ENCODE data around the gene WASL. TPM values are rescaled to one million over a fixed set of nuclear protein-coding genes. Genes with fewer than 3 reads are reported as not detected.

Gene WASL
- total RNA-seq, 2 donors from 2014 or later, result 35.1 to 36.7 TPM

DNA sequence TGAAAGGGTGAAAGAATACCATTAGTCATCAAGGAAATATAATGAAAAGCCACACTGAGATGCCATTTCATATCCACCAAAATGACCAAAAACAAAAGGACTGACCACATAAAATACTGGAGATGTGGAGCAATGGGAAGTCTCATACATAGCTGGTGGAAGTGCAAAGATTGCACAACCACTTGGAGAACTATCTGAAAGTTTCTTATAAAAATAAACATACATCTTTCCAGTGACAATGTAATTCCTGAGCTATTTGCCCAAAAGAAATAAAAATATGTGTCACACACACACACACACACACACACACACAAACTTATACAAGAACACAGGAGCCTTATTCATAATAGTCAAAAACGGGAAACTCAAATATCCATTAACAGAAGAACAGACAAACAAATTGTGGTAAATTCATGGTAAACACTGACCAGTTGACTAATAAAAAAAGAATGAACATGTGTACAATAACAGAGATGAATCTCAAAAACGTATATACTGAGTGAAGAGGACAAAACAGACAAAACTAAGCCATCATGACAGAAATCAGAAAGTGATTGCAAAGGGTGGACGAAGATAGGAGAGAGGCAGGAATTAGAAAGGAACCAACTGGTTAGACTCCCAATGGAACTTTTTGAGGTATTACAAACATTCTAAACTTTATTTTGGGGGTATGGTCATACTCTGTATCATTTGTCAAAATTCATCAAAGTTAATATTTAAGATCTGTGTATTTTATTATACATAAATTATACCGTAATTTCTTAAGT, 21.5 kb downstream of the WASL start:
- peaks cover 19% of the 10 kb centered on the region for H3K4me1 Mint-ChIP-seq
- no peak overlapping the region for H3K4me3 ChIP-seq (ENCODE audit: low read length)
- no peaks in the 10 kb centered on the region for H3K27me3 Mint-ChIP-seq (ENCODE audit: insufficient read depth)
- WGBS, 2 experiments (ENCODE audit: insufficient coverage in 1 of 2, insufficient read length in 1 of 2), result 85 to 95% methylated on average over 2 to 3 of the region's 4 CpGs
- H3K36me3 Mint-ChIP-seq (ENCODE audit: low read depth), result peaks cover 5% of the 10 kb centered on the region
- peaks cover 3% of the 10 kb centered on the region for H3K4me1 ChIP-seq (ENCODE audit: control insufficient read depth, insufficient read depth, low read length)
- H3K27ac Mint-ChIP-seq, result no peak overlapping the region
- no peak overlapping the region for H3K9ac ChIP-seq (ENCODE audit: extremely low read depth, low read length, poor library complexity, severe bottlenecking)
- H3K9me3 Mint-ChIP-seq, result peaks cover 5% of the 10 kb centered on the region
- no peak for DNase-seq
- H3K4me3 Mint-ChIP-seq, result no peak overlapping the region
- no peaks in the 10 kb centered on the region for H3K27me3 ChIP-seq (ENCODE audit: control insufficient read depth, insufficient read depth, low read length, poor library complexity, severe bottlenecking)
- no peak overlapping the region for H3K27ac ChIP-seq (ENCODE audit: low read depth, low read length)
- H3K36me3 ChIP-seq (ENCODE audit: control insufficient read depth, insufficient read depth, low read length), result peaks cover 9% of the 10 kb centered on the region
- TF ChIP-seq, protein P1, sequence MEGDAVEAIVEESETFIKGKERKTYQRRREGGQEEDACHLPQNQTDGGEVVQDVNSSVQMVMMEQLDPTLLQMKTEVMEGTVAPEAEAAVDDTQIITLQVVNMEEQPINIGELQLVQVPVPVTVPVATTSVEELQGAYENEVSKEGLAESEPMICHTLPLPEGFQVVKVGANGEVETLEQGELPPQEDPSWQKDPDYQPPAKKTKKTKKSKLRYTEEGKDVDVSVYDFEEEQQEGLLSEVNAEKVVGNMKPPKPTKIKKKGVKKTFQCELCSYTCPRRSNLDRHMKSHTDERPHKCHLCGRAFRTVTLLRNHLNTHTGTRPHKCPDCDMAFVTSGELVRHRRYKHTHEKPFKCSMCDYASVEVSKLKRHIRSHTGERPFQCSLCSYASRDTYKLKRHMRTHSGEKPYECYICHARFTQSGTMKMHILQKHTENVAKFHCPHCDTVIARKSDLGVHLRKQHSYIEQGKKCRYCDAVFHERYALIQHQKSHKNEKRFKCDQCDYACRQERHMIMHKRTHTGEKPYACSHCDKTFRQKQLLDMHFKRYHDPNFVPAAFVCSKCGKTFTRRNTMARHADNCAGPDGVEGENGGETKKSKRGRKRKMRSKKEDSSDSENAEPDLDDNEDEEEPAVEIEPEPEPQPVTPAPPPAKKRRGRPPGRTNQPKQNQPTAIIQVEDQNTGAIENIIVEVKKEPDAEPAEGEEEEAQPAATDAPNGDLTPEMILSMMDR (conservative IDR thresholded peaks at IDR 0.05), result no peak
- H3K9me3 ChIP-seq (ENCODE audit: control insufficient read depth, low read length), result peaks cover under 1% of the 10 kb centered on the region

DNA sequence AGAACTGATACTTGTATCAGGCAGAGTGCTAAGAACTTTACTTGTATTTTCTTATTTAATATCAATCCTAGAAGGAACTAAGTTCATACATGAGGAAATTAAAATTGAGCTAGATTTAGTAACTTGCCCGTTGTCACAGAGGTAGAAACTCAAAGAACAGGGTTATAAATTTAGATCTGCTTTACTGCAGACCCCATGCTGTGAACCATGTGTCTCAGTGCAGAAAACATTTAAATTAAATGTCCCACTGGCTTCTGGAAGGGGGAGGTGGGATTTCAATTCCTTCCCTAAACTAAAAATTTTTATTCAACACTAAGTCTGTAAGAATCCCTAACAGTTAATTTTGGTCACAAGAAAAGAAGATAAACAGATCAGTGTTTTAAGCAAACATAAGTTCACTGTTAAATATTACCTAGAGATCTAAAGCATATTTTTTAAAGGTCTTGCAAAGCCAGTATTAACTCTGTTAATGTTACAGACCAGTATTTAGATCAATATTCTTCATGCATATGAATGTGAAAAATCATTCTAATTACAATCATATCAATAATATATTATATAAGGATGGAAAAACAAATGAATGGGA, 23.1 kb downstream of the WASL start:
- no peaks in the 10 kb centered on the region for H3K27me3 Mint-ChIP-seq (ENCODE audit: insufficient read depth)
- WGBS, 2 experiments (ENCODE audit: insufficient coverage in 1 of 2, insufficient read length in 1 of 2), result 50 to 69% methylated on average over 1 of the region's 1 CpG
- Histone ChIP-seq H3K4me3 (ENCODE audit: low read length) (no peak overlapping the region), H3K27me3 (ENCODE audit: control insufficient read depth, insufficient read depth, low read length, poor library complexity, severe bottlenecking) (no peaks in the 10 kb centered on the region), H3K9me3 (ENCODE audit: control insufficient read depth, low read length) (no peaks in the 10 kb centered on the region), H3K36me3 (ENCODE audit: control insufficient read depth, insufficient read depth, low read length) (peaks cover 9% of the 10 kb centered on the region), H3K27ac (ENCODE audit: low read depth, low read length) (no peak overlapping the region), H3K9ac (ENCODE audit: extremely low read depth, low read length, poor library complexity, severe bottlenecking) (no peak overlapping the region), H3K4me1 (ENCODE audit: control insufficient read depth, insufficient read depth, low read length) (peaks cover 3% of the 10 kb centered on the region)
- H3K9me3 Mint-ChIP-seq, result no peaks in the 10 kb centered on the region
- H3K4me3 Mint-ChIP-seq, result no peak overlapping the region
- H3K4me1 Mint-ChIP-seq, result peaks cover 26% of the 10 kb centered on the region
- peaks cover 2% of the 10 kb centered on the region for H3K36me3 Mint-ChIP-seq (ENCODE audit: low read depth)
- DNase-seq, result no peak
- H3K27ac Mint-ChIP-seq, result no peak overlapping the region
- TF ChIP-seq, protein P1 (conservative IDR thresholded peaks at IDR 0.05), result no peak

DNA sequence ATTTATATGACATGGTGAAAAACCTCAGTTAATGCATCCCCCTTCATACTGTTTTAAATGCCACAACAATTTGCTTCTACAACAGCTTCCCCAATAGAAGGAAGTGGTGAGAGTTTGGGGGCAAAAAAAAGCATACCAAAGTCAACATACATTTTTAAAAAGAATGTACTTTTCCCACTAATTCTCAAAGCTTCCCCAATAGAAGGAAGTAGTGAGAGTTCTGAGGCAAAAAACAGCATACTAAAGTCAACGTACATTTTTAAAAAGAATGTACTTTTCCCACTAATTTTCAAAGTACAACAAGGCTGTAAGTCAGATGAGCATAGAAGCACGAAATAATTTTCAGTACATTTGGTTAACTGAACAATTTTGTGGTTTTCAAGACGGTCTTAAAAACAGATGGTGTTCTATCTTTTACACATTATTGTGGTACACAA, 24.0 kb downstream of the WASL start:
- H3K27me3 ChIP-seq (ENCODE audit: control insufficient read depth, insufficient read depth, low read length, poor library complexity, severe bottlenecking), result no peaks in the 10 kb centered on the region

More for the DNA sequence above, 24.0 kb downstream of the WASL start:
- H3K27ac Mint-ChIP-seq, result no peak overlapping the region
- H3K36me3 ChIP-seq (ENCODE audit: control insufficient read depth, insufficient read depth, low read length), result peaks cover 9% of the 10 kb centered on the region
- no peaks in the 10 kb centered on the region for H3K9me3 Mint-ChIP-seq
- H3K4me3 Mint-ChIP-seq, result no peak overlapping the region
- 60 to 71% methylated on average over 1 to 3 of the region's 3 CpGs for WGBS, 2 experiments (ENCODE audit: insufficient coverage in 1 of 2, insufficient read length in 1 of 2)
- TF ChIP-seq, protein P1 (conservative IDR thresholded peaks at IDR 0.05), result no peak
- H3K36me3 Mint-ChIP-seq (ENCODE audit: low read depth), result peaks cover 2% of the 10 kb centered on the region
- H3K9ac ChIP-seq (ENCODE audit: extremely low read depth, low read length, poor library complexity, severe bottlenecking), result no peak overlapping the region
- H3K27ac ChIP-seq (ENCODE audit: low read depth, low read length), result no peak overlapping the region
- H3K4me1 Mint-ChIP-seq, result peaks cover 27% of the 10 kb centered on the region
- no peak overlapping the region for H3K4me3 ChIP-seq (ENCODE audit: low read length)
- H3K27me3 Mint-ChIP-seq (ENCODE audit: insufficient read depth), result no peaks in the 10 kb centered on the region
- DNase-seq, result no peak
- H3K4me1 ChIP-seq (ENCODE audit: control insufficient read depth, insufficient read depth, low read length), result peaks cover 3% of the 10 kb centered on the region
- H3K9me3 ChIP-seq (ENCODE audit: control insufficient read depth, low read length), result peaks cover 6% of the 10 kb centered on the region
